ENCODE results near the gene KLHL42.
"Not testable (repeated sequence)": the region's sequence is repeated elsewhere in the genome, so short reads cannot be mapped to it uniquely, and the experiment has no call there.

Gene KLHL42

GRCh38 chr12:27821259-27821973 lies 41.4 kb downstream of the KLHL42 start:
- DNase-seq: peak; percentile 90

- no peak for DNase-seq
Measured at GRCh38 chr12:27822076-27822712, 42.2 kb downstream of the KLHL42 start.

- no peak for DNase-seq
Measured at GRCh38 chr12:27823038-27823437, 43.0 kb downstream of the KLHL42 start.

GRCh38 chr12:27824126-27824842 lies 44.3 kb downstream of the KLHL42 start:
- DNase-seq: no peak

- DNase-seq: no peak
Measured at GRCh38 chr12:27826076-27826475, 46.0 kb downstream of the KLHL42 start.

- no peak for DNase-seq
Measured at GRCh38 chr12:27828196-27828595, 48.2 kb downstream of the KLHL42 start.

- DNase-seq: peak; percentile 32
Measured at GRCh38 chr12:27838543-27839185, 58.6 kb downstream of the KLHL42 start.

GRCh38 chr12:27840229-27840999 lies 60.4 kb downstream of the KLHL42 start:
- peak; percentile 69 for DNase-seq

- no peak for DNase-seq
Measured at GRCh38 chr12:27841392-27841882, 61.4 kb downstream of the KLHL42 start.

GRCh38 chr12:27843714-27844245 lies 63.7 kb downstream of the KLHL42 start:
- peak; percentile 91 for DNase-seq

GRCh38 chr12:27844366-27845090 lies 64.5 kb downstream of the KLHL42 start:
- DNase-seq: peak; percentile 66

GRCh38 chr12:27845187-27845586 lies 65.2 kb downstream of the KLHL42 start:
- peak; percentile 33 for DNase-seq

GRCh38 chr12:27845706-27846105 lies 65.7 kb downstream of the KLHL42 start:
- DNase-seq: not testable (repeated sequence)

- DNase-seq: peak; percentile 22
Measured at GRCh38 chr12:27847293-27847692, 67.3 kb downstream of the KLHL42 start.

GRCh38 chr12:27851311-27851710 lies 71.3 kb downstream of the KLHL42 start:
- DNase-seq: no peak

GRCh38 chr12:27852117-27852516 lies 72.1 kb downstream of the KLHL42 start:
- peak; percentile 25 for DNase-seq
